Measurements from ENCODE around the gene VAT1L.

Gene VAT1L

DNA sequence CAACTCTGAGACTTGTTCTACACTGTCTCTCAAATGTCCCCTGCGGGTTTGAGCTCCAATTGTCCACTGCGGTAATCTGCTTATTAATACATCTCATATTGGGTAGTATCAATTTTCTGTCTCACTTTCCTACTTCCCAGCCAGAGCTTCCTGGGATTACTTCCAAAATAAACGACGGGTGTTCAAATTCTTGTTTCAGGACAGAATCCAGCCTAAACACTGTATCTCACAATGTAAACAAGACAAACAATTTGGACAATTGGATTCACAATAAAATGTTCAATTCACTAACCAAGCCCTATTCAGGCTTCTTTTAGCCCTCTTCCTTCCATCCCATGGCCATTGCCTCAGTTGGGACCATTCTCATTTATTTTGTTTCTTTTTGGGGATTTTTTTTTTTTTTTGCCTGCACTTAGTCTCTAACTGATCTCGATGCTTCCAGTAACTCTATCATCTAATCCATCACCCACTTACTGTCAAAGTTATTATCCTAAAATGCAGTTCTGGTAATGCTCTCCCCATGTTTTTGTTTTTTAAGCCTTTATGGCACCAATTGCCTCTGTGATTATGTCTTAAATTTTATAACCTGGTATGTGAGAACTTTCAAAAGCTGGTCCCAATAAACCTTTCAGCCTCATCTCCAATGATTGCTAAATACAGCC lies 2.0 kb upstream of the VAT1L start:
- no peak for TF ChIP-seq JUND (IDR thresholded peaks at IDR 0.05; ENCODE audit: low read depth)
- DNase-seq (ENCODE audit: low read depth in 1 of 2, low spot score in 1 of 2): no peak
- in situ Hi-C loops (cut with HindIII; ENCODE audit: low pct_unique_long_range_greater_than_20kb, low sequenced_read_pairs): no loop called here

DNA sequence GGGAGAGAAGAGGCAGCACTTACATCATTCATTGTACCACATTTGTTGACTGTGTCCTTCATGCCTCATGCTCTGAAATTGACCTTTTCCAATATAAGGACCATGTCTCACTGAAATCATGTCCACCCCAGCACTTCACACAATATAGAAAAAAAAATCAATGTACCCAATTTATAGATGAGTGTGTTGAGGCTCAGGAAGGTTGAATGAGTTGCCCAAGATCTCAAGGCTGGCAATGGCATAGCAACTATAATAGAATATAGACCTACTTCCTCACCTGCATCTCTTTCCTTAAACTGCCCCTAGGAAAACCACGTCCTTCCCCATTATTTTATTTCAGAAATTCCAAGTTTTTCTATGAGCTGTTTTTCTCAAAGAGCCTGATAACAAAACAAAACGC lies 912 bp upstream of the VAT1L start:
- TF ChIP-seq JUND (IDR thresholded peaks at IDR 0.05; ENCODE audit: low read depth): no peak
- no peak for DNase-seq (ENCODE audit: low read depth in 1 of 2, low spot score in 1 of 2)
- in situ Hi-C loops (cut with HindIII; ENCODE audit: low pct_unique_long_range_greater_than_20kb, low sequenced_read_pairs): no loop called here

GRCh38 chr16:77789085-77790008 lies 983 bp downstream of the VAT1L start:
- no peak for DNase-seq (ENCODE audit: low read depth in 1 of 2, low spot score in 1 of 2)
- in situ Hi-C loops (cut with HindIII; ENCODE audit: low pct_unique_long_range_greater_than_20kb, low sequenced_read_pairs): no loop called here

DNA sequence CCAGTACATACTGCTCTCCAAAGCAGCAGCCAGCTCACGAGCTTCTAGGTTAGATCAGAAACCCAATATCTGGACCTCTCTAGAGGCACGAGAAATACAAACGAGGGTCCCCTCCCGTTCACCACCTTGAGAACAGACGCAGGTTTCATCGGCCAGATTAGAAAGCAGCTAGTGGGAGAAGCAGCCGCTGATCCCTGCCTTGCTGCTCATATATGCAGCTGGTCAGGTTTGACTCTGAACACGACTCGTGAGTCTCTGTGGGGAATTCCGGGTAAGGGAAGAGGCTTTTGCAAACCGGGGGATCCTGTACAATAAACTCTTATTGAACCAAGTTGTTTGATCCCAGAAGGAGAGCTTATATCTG lies 1.6 kb downstream of the VAT1L start:
- in situ Hi-C loops (cut with HindIII; ENCODE audit: low pct_unique_long_range_greater_than_20kb, low sequenced_read_pairs): no loop called here
- no peak for DNase-seq (ENCODE audit: low read depth in 1 of 2, low spot score in 1 of 2)
- TF ChIP-seq JUND (IDR thresholded peaks at IDR 0.05; ENCODE audit: low read depth): no peak

More at GRCh38 chr16:77789085-77790008, 983 bp downstream of the VAT1L start:
- TF ChIP-seq JUND (IDR thresholded peaks at IDR 0.05; ENCODE audit: low read depth): no peak

DNA sequence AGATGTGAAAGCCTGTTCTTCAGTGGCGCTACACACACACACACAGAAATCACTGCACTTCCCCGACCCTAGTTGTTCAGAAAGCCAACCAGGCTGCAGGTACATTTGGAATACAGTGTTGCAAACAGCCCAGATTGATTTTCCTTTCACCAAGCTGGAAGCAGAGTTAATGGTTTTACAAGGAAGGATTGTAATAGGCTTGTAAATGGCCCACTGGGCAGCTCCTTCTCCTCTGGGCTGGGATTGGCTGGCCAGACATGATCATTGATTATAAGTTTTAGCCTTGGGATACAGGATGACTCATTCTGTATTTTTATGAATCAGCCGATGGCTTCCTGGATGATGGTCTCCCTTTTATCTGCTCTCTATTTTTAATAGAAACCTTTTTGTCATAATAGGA lies 2.5 kb downstream of the VAT1L start:
- in situ Hi-C loops (cut with HindIII; ENCODE audit: low pct_unique_long_range_greater_than_20kb, low sequenced_read_pairs): no loop called here
- no peak for TF ChIP-seq JUND (IDR thresholded peaks at IDR 0.05; ENCODE audit: low read depth)
- DNase-seq (ENCODE audit: low read depth in 1 of 2, low spot score in 1 of 2): no peak

DNA sequence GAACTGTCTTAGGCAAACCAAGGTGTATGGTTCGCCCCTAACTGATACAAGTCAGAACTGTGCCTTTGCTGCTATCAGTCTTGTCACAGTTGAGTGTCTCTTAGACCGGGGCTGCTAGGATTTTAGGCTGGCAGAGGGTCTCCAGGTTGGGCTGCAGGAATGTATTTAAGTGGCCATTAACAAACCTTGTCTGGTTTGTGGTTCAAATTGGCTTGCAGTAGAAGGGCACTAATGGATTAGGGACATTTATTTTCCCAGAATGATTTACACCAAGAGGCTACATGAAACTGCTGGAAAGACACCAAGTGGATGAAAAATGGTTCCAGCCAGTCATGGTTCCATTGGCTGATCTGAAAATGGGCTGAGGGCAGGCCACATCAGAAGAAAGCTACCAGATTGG lies 5.1 kb downstream of the VAT1L start:
- in situ Hi-C loops (cut with HindIII; ENCODE audit: low pct_unique_long_range_greater_than_20kb, low sequenced_read_pairs): no loop called here
- DNase-seq (ENCODE audit: low read depth in 1 of 2, low spot score in 1 of 2): no peak

GRCh38 chr16:77794586-77794985 lies 6.2 kb downstream of the VAT1L start:
- DNase-seq (ENCODE audit: low read depth in 1 of 2, low spot score in 1 of 2): no peak
- TF ChIP-seq JUND (IDR thresholded peaks at IDR 0.05; ENCODE audit: low read depth): no peak
- in situ Hi-C loops (cut with HindIII; ENCODE audit: low pct_unique_long_range_greater_than_20kb, low sequenced_read_pairs): no loop called here

More for the DNA sequence above, 5.1 kb downstream of the VAT1L start:
- TF ChIP-seq JUND (IDR thresholded peaks at IDR 0.05; ENCODE audit: low read depth): no peak

DNA sequence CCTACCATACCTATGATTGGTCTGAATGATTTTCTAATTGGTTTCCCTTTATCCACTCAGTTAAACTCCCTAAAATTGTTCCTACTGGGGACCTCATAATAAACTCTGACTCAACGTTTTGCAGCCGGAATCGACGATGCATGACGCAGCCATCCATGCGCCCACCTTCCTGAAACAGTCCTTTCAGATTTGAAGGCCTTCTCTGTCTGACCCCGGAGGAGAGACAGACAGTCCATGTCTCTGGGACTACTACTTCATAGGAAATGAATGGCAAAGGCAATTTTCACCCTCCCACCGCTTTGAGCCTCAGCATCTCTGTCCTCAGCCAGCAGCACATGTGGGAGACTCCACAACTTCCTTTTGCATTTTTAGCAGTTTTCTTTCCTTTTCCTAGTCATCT lies 13.5 kb downstream of the VAT1L start:
- no peak for DNase-seq (ENCODE audit: low read depth in 1 of 2, low spot score in 1 of 2)
- TF ChIP-seq JUND (IDR thresholded peaks at IDR 0.05; ENCODE audit: low read depth): no peak
- in situ Hi-C loops (cut with HindIII; ENCODE audit: low pct_unique_long_range_greater_than_20kb, low sequenced_read_pairs): no loop called here

- no peak for DNase-seq (ENCODE audit: low read depth in 1 of 2, low spot score in 1 of 2)
- TF ChIP-seq JUND (IDR thresholded peaks at IDR 0.05; ENCODE audit: low read depth): no peak
- in situ Hi-C loops (cut with HindIII; ENCODE audit: low pct_unique_long_range_greater_than_20kb, low sequenced_read_pairs): no loop called here
Observed at GRCh38 chr16:77805398-77805797, 17.0 kb downstream of the VAT1L start.

GRCh38 chr16:77807021-77807420 lies 18.7 kb downstream of the VAT1L start:
- no peak for DNase-seq (ENCODE audit: low read depth in 1 of 2, low spot score in 1 of 2)
- in situ Hi-C loops (cut with HindIII; ENCODE audit: low pct_unique_long_range_greater_than_20kb, low sequenced_read_pairs): no loop called here
- no peak for TF ChIP-seq JUND (IDR thresholded peaks at IDR 0.05; ENCODE audit: low read depth)

DNA sequence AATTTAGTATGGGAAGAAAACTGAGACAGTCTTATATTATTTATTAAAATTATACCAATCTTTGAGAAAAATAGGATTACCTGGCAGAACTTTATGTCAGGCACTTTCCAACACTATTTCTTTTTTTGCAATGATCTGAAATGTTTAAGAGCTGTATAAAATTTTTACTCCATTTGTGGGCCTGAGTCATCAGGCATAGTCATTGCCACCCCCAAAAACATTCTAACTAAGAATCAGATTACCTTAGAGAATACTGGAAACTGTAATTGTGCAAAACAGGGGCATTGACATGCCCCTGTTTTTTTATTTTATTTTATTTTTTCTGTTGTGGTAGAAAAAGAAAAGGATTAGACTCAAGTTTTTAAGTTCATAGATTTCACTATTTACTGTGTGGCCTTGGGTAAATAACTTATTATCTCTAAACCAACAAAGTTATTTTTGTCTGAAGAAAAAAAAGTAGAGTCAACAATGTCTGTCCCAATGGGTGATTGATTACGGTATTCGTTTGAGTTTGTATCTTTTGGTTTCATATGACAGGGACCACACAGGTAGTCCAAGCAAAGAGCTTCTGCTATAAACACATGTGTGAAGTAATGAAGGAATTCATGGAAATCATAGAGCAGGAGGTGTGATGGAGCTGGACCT lies 24.6 kb downstream of the VAT1L start:
- no peak for TF ChIP-seq JUND (IDR thresholded peaks at IDR 0.05; ENCODE audit: low read depth)
- DNase-seq (ENCODE audit: low read depth in 1 of 2, low spot score in 1 of 2): no peak
- in situ Hi-C loops (cut with HindIII; ENCODE audit: low pct_unique_long_range_greater_than_20kb, low sequenced_read_pairs): no loop called here

- in situ Hi-C loops (cut with HindIII; ENCODE audit: low pct_unique_long_range_greater_than_20kb, low sequenced_read_pairs): no loop called here
- no peak for TF ChIP-seq JUND (IDR thresholded peaks at IDR 0.05; ENCODE audit: low read depth)
- no peak for DNase-seq (ENCODE audit: low read depth in 1 of 2, low spot score in 1 of 2)
Observed at GRCh38 chr16:77816293-77816692, 27.9 kb downstream of the VAT1L start.

GRCh38 chr16:77820340-77820739 lies 32.0 kb downstream of the VAT1L start:
- in situ Hi-C loops (cut with HindIII; ENCODE audit: low pct_unique_long_range_greater_than_20kb, low sequenced_read_pairs): no loop called here
- TF ChIP-seq JUND (IDR thresholded peaks at IDR 0.05; ENCODE audit: low read depth): no peak
- no peak for DNase-seq (ENCODE audit: low read depth in 1 of 2, low spot score in 1 of 2)

Data from T47D (cell line).